ENCODE data around the gene JMJD7. TPM values are rescaled to one million over a fixed set of nuclear protein-coding genes. Genes with fewer than 3 reads are reported as not detected.

The JMJD7 gene
- total RNA-seq, 1 experiment from 2014 or later: 13.5 TPM

GRCh38 chr15:41806291-41807181, 21.4 kb upstream of the JMJD7 start:
- RAD21 ChIA-PET (ENCODE audit: low non-redundant PET in 1 of 2, low total read pairs in 2 of 2, uncharacterized antibody in 2 of 2, unreplicated experiment in 2 of 2): interaction anchor here (0.6 to 1.5 kb wide), 5 partner anchors 22 to 290 kb away, joined by 3 to 12 read pairs (median 4); partner anchors contain the start of gene MAPKBP1 (in 2 of the 2)
- no TSS peak for BruUV-seq (replicated peaks)
- no peak overlapping the region for H3K27ac ChIP-seq (ENCODE audit: low read depth, low read length)
- no peak overlapping the region for H2AFZ ChIP-seq (ENCODE audit: low read depth, low read length, poor library complexity, severe bottlenecking)
- H3K36me3 ChIP-seq (ENCODE audit: control insufficient read depth in 1 of 2, insufficient read depth in 2 of 2, low read length in 2 of 2): 0 out of 4 replicates have a peak, but pooled peaks cover 0 to 3% of the 10 kb centered on the region in 2 experiments
- no peaks in the 10 kb centered on the region for H3K27me3 ChIP-seq (ENCODE audit: insufficient read depth, low read length)
- peak overlapping the region; percentile 47 for H3K4me2 ChIP-seq (ENCODE audit: low read length)
- POLR2A ChIA-PET: no interaction called here
- ATAC-seq (peak; percentile 85), DNase-seq (ENCODE audit: low read depth, low spot score) (peak; percentile 24)
- peaks cover 12 to 21% of the 10 kb centered on the region in 2 experiments; a peak in 3 of 4 replicates for H3K4me1 ChIP-seq (ENCODE audit: control insufficient read depth in 1 of 2, insufficient read depth in 2 of 2, low read length in 2 of 2)
- CTCF ChIA-PET: interaction anchor here (1.4 to 2.1 kb wide), 3 partner anchors 33 to 341 kb away, joined by 6 to 39 read pairs (median 7); partner anchors contain the start of gene MAPKBP1
- H3K79me2 ChIP-seq (ENCODE audit: insufficient read depth, low read length): no peaks in the 10 kb centered on the region
- no peak overlapping the region for H3K4me3 ChIP-seq (replicated peaks in 1 of 2; ENCODE audit: low read depth in 1 of 2, low read length in 2 of 2)
- H3K9ac ChIP-seq (ENCODE audit: low read length): no peak overlapping the region
- H4K20me1 ChIP-seq (ENCODE audit: insufficient read depth): no peaks in the 10 kb centered on the region
- H3K9me2 ChIP-seq (ENCODE audit: insufficient read depth): no peaks in the 10 kb centered on the region
- intact Hi-C loops (cut with micrococcal nuclease): no loop called here
- TF ChIP-seq ELF1 (IDR thresholded peaks at IDR 0.05; ENCODE audit: borderline replicate concordance, low read depth) (no peak), EZH2 (IDR thresholded peaks at IDR 0.05) (no peak), SIN3A (IDR thresholded peaks at IDR 0.05; ENCODE audit: low read depth) (no peak), ZFX (IDR thresholded peaks at IDR 0.05) (no peak), POLR2AphosphoS5 (IDR thresholded peaks at IDR 0.05; ENCODE audit: low read depth, low read length) (no peak), ATF3 (IDR thresholded peaks at IDR 0.05) (no peak), CTCF (IDR thresholded peaks at IDR 0.05 in 2 of 3, conservative IDR thresholded peaks at IDR 0.05 in 1 of 3; ENCODE audit: borderline replicate concordance in 1 of 3, insufficient read depth in 1 of 3, low read depth in 2 of 3, low read length in 2 of 3) (peak; percentile 24 to 57 (median 32); a peak in 4 of 6 replicates), CEBPB (IDR thresholded peaks at IDR 0.05; ENCODE audit: low read depth) (no peak), CBX3 (IDR thresholded peaks at IDR 0.05; ENCODE audit: low read depth) (no peak), ZNF274 (IDR thresholded peaks at IDR 0.05; ENCODE audit: low read depth, low read length) (no peak), RAD21 (IDR thresholded peaks at IDR 0.05; ENCODE audit: low read depth) (peak; percentile 76), YY1 (IDR thresholded peaks at IDR 0.05; ENCODE audit: extremely low read depth, insufficient replicate concordance, low read depth, low read length) (no peak), MAX (IDR thresholded peaks at IDR 0.05) (no peak), SP1 (IDR thresholded peaks at IDR 0.05; ENCODE audit: low read depth) (no peak)
- no peaks in the 10 kb centered on the region for H3K9me3 ChIP-seq (ENCODE audit: control insufficient read depth in 1 of 2, insufficient read depth in 1 of 2, low read depth in 1 of 2, low read length in 2 of 2)

Measured in HCT116 (cell line).